ENCODE data around the gene ZNF76. TPM values are rescaled to one million over a fixed set of nuclear protein-coding genes. Genes with fewer than 3 reads are reported as not detected.

The ZNF76 gene
- total and polyA plus RNA-seq, 2 of the 13 experiments (the other 11 are each of a cell fraction or from before 2014, with no cell fraction given) = 13.2 to 26.4 TPM

- Histone ChIP-seq H3K9ac (ENCODE audit: insufficient read depth, low read depth, low read length) (no peak overlapping the region), H3K36me3 (replicated peaks in 1 of 2; ENCODE audit: control insufficient read depth in 1 of 2, insufficient read depth in 2 of 2, low read length in 2 of 2) (no peaks in the 10 kb centered on the region), H3K79me2 (ENCODE audit: insufficient read depth, low read length) (no peaks in the 10 kb centered on the region), H4K20me1 (ENCODE audit: insufficient read depth, low read length) (no peaks in the 10 kb centered on the region), H3K27ac (ENCODE audit: extremely low read length, insufficient read depth, low read length) (no peak overlapping the region), H3K4me1 (ENCODE audit: insufficient read depth, low read length) (0 out of 2 replicates have a peak, but pooled peaks cover 11% of the 10 kb centered on the region), H3K9me3 (ENCODE audit: low read length) (no peaks in the 10 kb centered on the region), H2AFZ (ENCODE audit: low read length) (no peak overlapping the region), H3K4me2 (ENCODE audit: low read depth, low read length) (no peak overlapping the region), H3K27me3 (ENCODE audit: control insufficient read depth in 1 of 2, insufficient read depth in 2 of 2, low read length in 2 of 2) (peaks cover 9 to 46% of the 10 kb centered on the region in 2 experiments; a peak in 4 of 5 replicates), H3K4me3 (replicated peaks in 1 of 3; ENCODE audit: insufficient read depth in 1 of 3, low read depth in 2 of 3, low read length in 3 of 3) (no peak overlapping the region)
- DNase-seq (ENCODE audit: low spot score) (no peak), ATAC-seq (no peak), FAIRE-seq (no peak)
- 64% methylated on average over 4 of the region's 4 CpGs for WGBS (ENCODE audit: low lambda C conversion rate)
- ChIA-PET CTCF (ENCODE audit: low intra/inter-chr PET ratio, low total read pairs) (no interaction called here), POLR2A (no interaction called here)
- in situ Hi-C loops (cut with HindIII; ENCODE audit: extremely low pct_ligation_motif_present, low pct_unique_long_range_greater_than_20kb) = no loop called here
- intact Hi-C loops (cut with micrococcal nuclease; ENCODE audit: unreplicated experiment) = no loop called here
- no TSS peak for BruUV-seq (replicated peaks)
- no peak for TF ChIP-seq ZKSCAN5 (CRISPR knock-in tag; IDR thresholded peaks at IDR 0.05)
- no peak for TF ChIP-seq HIC2 (CRISPR knock-in tag; IDR thresholded peaks at IDR 0.05; ENCODE audit: low read depth)
- no peak for TF ChIP-seq GLMP (CRISPR knock-in tag; IDR thresholded peaks at IDR 0.05; ENCODE audit: borderline replicate concordance)
- TF ChIP-seq ZNF841 (CRISPR knock-in tag; IDR thresholded peaks at IDR 0.05; ENCODE audit: borderline replicate concordance) = no peak
- no peak for TF ChIP-seq SUZ12 (IDR thresholded peaks at IDR 0.05; ENCODE audit: low read depth, low read length)
- no peak for TF ChIP-seq KDM5A (IDR thresholded peaks at IDR 0.05; ENCODE audit: borderline replicate concordance, low read length)
- TF ChIP-seq NFYC (CRISPR knock-in tag; IDR thresholded peaks at IDR 0.05) = no peak
- no peak for TF ChIP-seq BCL3 (CRISPR knock-in tag; IDR thresholded peaks at IDR 0.05)
- TF ChIP-seq HNRNPL (IDR thresholded peaks at IDR 0.05; ENCODE audit: low read depth, low read length) = no peak
- TF ChIP-seq CENPBD1 (CRISPR knock-in tag; IDR thresholded peaks at IDR 0.05; ENCODE audit: borderline replicate concordance, low read depth) = no peak
- no peak for TF ChIP-seq XBP1 (CRISPR knock-in tag; IDR thresholded peaks at IDR 0.05)
- no peak for TF ChIP-seq ZNF318 (CRISPR knock-in tag; IDR thresholded peaks at IDR 0.05)
Measured at GRCh38 chr6:35218456-35218855, 41.1 kb upstream of the ZNF76 start.
